OCI-LY7 (cell line): Measurements from ENCODE around the gene CYFIP1.

Source experiments
- EZH2phosphoT487 ChIP-seq: fragments of 200-600 bp; sonication (generic); IDR thresholded peaks from 2 replicates; pipeline ENCODE4 v1.6.1; 2018; ENCODE audit warnings: low read depth, borderline replicate concordance, mild to moderate bottlenecking, mixed run types, antibody characterized with exemption, low read length, moderate library complexity, mixed read lengths
- TF ChIP-seq, protein P1 (sequence below): fragments of 200-600 bp; sonication (generic); conservative IDR thresholded peaks from 2 replicates; pipeline ENCODE4 v1.5.1; 2014; ENCODE audit warnings: mild to moderate bottlenecking, antibody characterized with exemption, low read length, moderate library complexity, mixed read lengths

DNA sequence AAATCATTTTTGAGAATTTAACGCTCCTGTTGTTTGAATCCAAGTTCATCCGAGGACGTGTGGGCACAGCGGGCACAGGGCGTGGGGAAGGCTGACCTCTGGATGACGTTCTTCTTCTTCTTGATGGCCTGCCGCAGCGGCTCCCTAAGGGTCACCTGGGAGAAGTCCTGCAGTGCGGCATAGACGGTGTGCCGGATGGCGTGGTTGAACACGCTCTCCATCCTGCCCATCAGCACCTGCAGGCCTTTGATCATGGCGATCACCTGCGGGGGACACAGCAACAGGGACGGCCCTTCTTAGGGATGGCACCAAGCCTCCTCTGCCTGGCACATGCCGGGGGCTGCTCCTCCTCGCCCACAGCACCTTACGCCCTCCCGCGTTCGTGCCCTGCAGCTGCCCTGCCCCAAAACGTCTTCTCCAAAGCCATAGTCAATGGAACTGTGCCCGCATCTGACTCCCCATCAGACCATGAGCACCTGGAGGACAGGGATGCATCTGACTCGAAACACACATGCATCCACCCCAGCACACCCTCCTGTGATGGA lies 61.5 kb downstream of the CYFIP1 start:
- TF ChIP-seq, protein P1, sequence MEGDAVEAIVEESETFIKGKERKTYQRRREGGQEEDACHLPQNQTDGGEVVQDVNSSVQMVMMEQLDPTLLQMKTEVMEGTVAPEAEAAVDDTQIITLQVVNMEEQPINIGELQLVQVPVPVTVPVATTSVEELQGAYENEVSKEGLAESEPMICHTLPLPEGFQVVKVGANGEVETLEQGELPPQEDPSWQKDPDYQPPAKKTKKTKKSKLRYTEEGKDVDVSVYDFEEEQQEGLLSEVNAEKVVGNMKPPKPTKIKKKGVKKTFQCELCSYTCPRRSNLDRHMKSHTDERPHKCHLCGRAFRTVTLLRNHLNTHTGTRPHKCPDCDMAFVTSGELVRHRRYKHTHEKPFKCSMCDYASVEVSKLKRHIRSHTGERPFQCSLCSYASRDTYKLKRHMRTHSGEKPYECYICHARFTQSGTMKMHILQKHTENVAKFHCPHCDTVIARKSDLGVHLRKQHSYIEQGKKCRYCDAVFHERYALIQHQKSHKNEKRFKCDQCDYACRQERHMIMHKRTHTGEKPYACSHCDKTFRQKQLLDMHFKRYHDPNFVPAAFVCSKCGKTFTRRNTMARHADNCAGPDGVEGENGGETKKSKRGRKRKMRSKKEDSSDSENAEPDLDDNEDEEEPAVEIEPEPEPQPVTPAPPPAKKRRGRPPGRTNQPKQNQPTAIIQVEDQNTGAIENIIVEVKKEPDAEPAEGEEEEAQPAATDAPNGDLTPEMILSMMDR, result no peak
- no peak for TF ChIP-seq EZH2phosphoT487
